HEK293 (cell line): ENCODE data around the gene CRCP.
"Not testable (repeated sequence)": the region's sequence is repeated elsewhere in the genome, so short reads cannot be mapped to it uniquely, and the experiment has no call there.

Experiments
- CTCF ChIA-PET: fragments of 350-600 bp; formaldehyde crosslinking; extraction: SDS; loops from one replicate; lab custom pipeline; 2021; ENCODE audit warnings: antibody characterized with exemption; lab: Yijun Ruan, JAX
- POLR2A ChIA-PET: fragments of 300-600 bp; formaldehyde crosslinking; extraction: SDS; loops from one replicate; lab custom pipeline; 2020; ENCODE audit warnings: antibody characterized with exemption, inconsistent platforms; lab: Yijun Ruan, JAX
- H3K27ac ChIP-seq: fragments of 200-500 bp; sonication (Bioruptor generic); 2 replicates; pipeline ENCODE4 v1.5.1; 2014; ENCODE audit warnings: low read depth, low read length, control low read depth, inconsistent platforms; ENCODE audit errors: extremely low read depth
- H3K36me3 ChIP-seq, 2 experiments: fragments of 200-500 bp in 1 of 2; sonication (Bioruptor generic) in 1 of 2; 1 replicate in 1 of 2; 2 replicates in 1 of 2; pipeline ENCODE4 v1.5.1; 2014 to 2017; ENCODE audit warnings: inconsistent platforms in 2 of 2, low read length in 2 of 2; ENCODE audit not compliant: control insufficient read depth in 2 of 2, insufficient read depth in 1 of 2
- H3K4me1 ChIP-seq: fragments of 200-500 bp; sonication (Bioruptor generic); 2 replicates; pipeline ENCODE4 v1.5.1; 2014; ENCODE audit warnings: mild to moderate bottlenecking, low read length, inconsistent platforms; ENCODE audit not compliant: control insufficient read depth, insufficient read depth
- H3K4me3 ChIP-seq: 2 replicates; pipeline ENCODE4 v1.5.1; 2011; ENCODE audit warnings: low read depth, mild to moderate bottlenecking, control low read depth, low read length, moderate library complexity
- H3K9me3 ChIP-seq: fragments of 200-500 bp; sonication (Bioruptor generic); 2 replicates; pipeline ENCODE4 v1.5.1; 2014; ENCODE audit warnings: low read depth, low read length, inconsistent platforms; ENCODE audit not compliant: control insufficient read depth, insufficient read depth
- BCL11A ChIP-seq: fragments of 450-650 bp; formaldehyde crosslinking; IDR thresholded peaks from 2 replicates; pipeline ENCODE4 v1.5.1; 2016; ENCODE audit warnings: low read depth, missing biosample characterization, missing genetic modification characterization
- CTCF ChIP-seq: fragments of 450-650 bp; formaldehyde crosslinking; IDR thresholded peaks from 2 replicates; pipeline ENCODE4 v1.5.1; 2016; ENCODE audit warnings: missing biosample characterization, missing genetic modification characterization
- EGR2 ChIP-seq: fragments of 450-650 bp; formaldehyde crosslinking; IDR thresholded peaks from 2 replicates; pipeline ENCODE4 v1.5.1; 2016; ENCODE audit warnings: low read depth, missing biosample characterization, missing genetic modification characterization
- HIC1 ChIP-seq: fragments of 450-650 bp; formaldehyde crosslinking; IDR thresholded peaks from 2 replicates; pipeline ENCODE4 v1.5.1; 2016; ENCODE audit warnings: missing biosample characterization, missing genetic modification characterization
- KLF7 ChIP-seq: fragments of 450-650 bp; formaldehyde crosslinking; IDR thresholded peaks from 2 replicates; pipeline ENCODE4 v1.5.1; 2016; ENCODE audit warnings: missing biosample characterization, missing genetic modification characterization, borderline replicate concordance
- KLF9 ChIP-seq: fragments of 450-650 bp; formaldehyde crosslinking; IDR thresholded peaks from 2 replicates; pipeline ENCODE4 v1.5.1; 2016; ENCODE audit warnings: missing biosample characterization, missing genetic modification characterization, low read depth
- PRDM1 ChIP-seq: fragments of 450-650 bp; formaldehyde crosslinking; IDR thresholded peaks from 2 replicates; pipeline ENCODE4; 2016; ENCODE audit warnings: missing biosample characterization, missing genetic modification characterization
- RBAK ChIP-seq: fragments of 450-650 bp; formaldehyde crosslinking; IDR thresholded peaks from 2 replicates; pipeline ENCODE4 v1.5.1; 2016; ENCODE audit warnings: missing biosample characterization, missing genetic modification characterization
- SCRT1 ChIP-seq: fragments of 450-650 bp; formaldehyde crosslinking; IDR thresholded peaks from 2 replicates; pipeline ENCODE4 v1.5.1; 2016; ENCODE audit warnings: missing biosample characterization, missing genetic modification characterization, borderline replicate concordance
- SETDB1 ChIP-seq: IDR thresholded peaks from one replicate; pipeline ENCODE4 v1.6.1; 2017; ENCODE audit warnings: mild to moderate bottlenecking, low read length, moderate library complexity, mixed read lengths; ENCODE audit not compliant: insufficient read length
- ZEB2 ChIP-seq: fragments of 450-650 bp; formaldehyde crosslinking; IDR thresholded peaks from 2 replicates; pipeline ENCODE4 v1.5.1; 2016; ENCODE audit warnings: missing biosample characterization, missing genetic modification characterization
- ZNF112 ChIP-seq: fragments of 450-650 bp; formaldehyde crosslinking; IDR thresholded peaks from 2 replicates; pipeline ENCODE4 v1.5.0; 2017; ENCODE audit warnings: missing biosample characterization, missing genetic modification characterization
- ZNF155 ChIP-seq: fragments of 450-650 bp; formaldehyde crosslinking; IDR thresholded peaks from 2 replicates; pipeline ENCODE4 v1.5.1; 2016; ENCODE audit warnings: missing biosample characterization, missing genetic modification characterization
- ZNF335 ChIP-seq: fragments of 450-650 bp; formaldehyde crosslinking; conservative IDR thresholded peaks from 2 replicates; pipeline ENCODE4 v1.5.1; 2016; ENCODE audit warnings: missing biosample characterization, missing genetic modification characterization
- ZNF391 ChIP-seq: fragments of 450-650 bp; formaldehyde crosslinking; IDR thresholded peaks from 2 replicates; pipeline ENCODE4 v1.5.1; 2016; ENCODE audit warnings: low read depth, missing biosample characterization, missing genetic modification characterization, borderline replicate concordance
- ZNF423 ChIP-seq: fragments of 450-650 bp; formaldehyde crosslinking; IDR thresholded peaks from 2 replicates; pipeline ENCODE4 v1.5.1; 2016; ENCODE audit warnings: missing biosample characterization, missing genetic modification characterization
- ZNF433 ChIP-seq: fragments of 450-650 bp; formaldehyde crosslinking; IDR thresholded peaks from 2 replicates; pipeline ENCODE4 v1.5.1; 2016; ENCODE audit warnings: missing biosample characterization, missing genetic modification characterization, low read depth
- ZNF530 ChIP-seq: fragments of 450-650 bp; formaldehyde crosslinking; IDR thresholded peaks from 2 replicates; pipeline ENCODE4 v1.5.1; 2016; ENCODE audit warnings: low read depth, missing biosample characterization, missing genetic modification characterization
- ZNF658 ChIP-seq: fragments of 450-650 bp; formaldehyde crosslinking; IDR thresholded peaks from 2 replicates; pipeline ENCODE4; 2016; ENCODE audit warnings: missing biosample characterization, missing genetic modification characterization
- ZNF747 ChIP-seq: fragments of 450-650 bp; formaldehyde crosslinking; IDR thresholded peaks from 2 replicates; pipeline ENCODE4 v1.5.1; 2016; ENCODE audit warnings: missing biosample characterization, missing genetic modification characterization
- ZSCAN5A ChIP-seq: fragments of 450-650 bp; formaldehyde crosslinking; IDR thresholded peaks from 2 replicates; pipeline ENCODE4 v1.5.1; 2016; ENCODE audit warnings: missing biosample characterization, missing genetic modification characterization
- TF ChIP-seq, protein P1 (sequence below): fragments of 450-650 bp; formaldehyde crosslinking; IDR thresholded peaks from 2 replicates; pipeline ENCODE4; 2016; ENCODE audit warnings: missing biosample characterization, missing genetic modification characterization
- TF ChIP-seq, protein P2 (sequence below): fragments of 450-650 bp; formaldehyde crosslinking; IDR thresholded peaks from 2 replicates; pipeline ENCODE4 v1.5.1; 2017; ENCODE audit warnings: missing biosample characterization, missing genetic modification characterization

Gene CRCP

DNA sequence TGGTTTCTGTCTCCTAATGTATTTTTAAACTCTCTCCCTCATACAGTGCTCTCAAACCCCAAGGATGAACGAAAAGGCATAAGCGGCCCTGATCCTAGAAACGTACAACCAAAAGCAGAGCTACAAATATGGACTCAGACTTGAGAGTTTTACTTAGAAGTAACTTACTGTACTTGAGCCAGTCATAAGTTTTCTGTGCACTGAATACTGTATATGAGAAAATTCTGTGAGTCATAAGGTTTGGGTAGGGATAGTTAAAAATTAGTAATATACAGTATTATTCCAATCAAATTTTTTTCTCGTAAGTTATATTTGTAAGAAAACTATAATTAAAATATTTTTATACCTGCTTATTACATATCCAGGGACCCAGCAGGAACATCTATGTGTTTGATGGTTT lies 44.9 kb upstream of the CRCP start:
- no peak overlapping the region for H3K4me3 ChIP-seq
- TF ChIP-seq ZNF155 (tag by site-specific recombination) (no peak), ZNF423 (no peak), ZNF391 (tag by site-specific recombination) (no peak), SETDB1 (no peak), ZNF433 (no peak), BCL11A (tag by site-specific recombination) (no peak), CTCF (no peak), ZNF658 (no peak), ZNF530 (tag by site-specific recombination) (no peak), HIC1 (tag by site-specific recombination) (no peak), ZNF112 (no peak), SCRT1 (tag by site-specific recombination) (no peak), ZNF747 (tag by site-specific recombination) (no peak), KLF7 (tag by site-specific recombination) (no peak), ZSCAN5A (tag by site-specific recombination) (no peak), ZEB2 (tag by site-specific recombination) (no peak), PRDM1 (tag by site-specific recombination) (no peak)
- TF ChIP-seq, protein P1, sequence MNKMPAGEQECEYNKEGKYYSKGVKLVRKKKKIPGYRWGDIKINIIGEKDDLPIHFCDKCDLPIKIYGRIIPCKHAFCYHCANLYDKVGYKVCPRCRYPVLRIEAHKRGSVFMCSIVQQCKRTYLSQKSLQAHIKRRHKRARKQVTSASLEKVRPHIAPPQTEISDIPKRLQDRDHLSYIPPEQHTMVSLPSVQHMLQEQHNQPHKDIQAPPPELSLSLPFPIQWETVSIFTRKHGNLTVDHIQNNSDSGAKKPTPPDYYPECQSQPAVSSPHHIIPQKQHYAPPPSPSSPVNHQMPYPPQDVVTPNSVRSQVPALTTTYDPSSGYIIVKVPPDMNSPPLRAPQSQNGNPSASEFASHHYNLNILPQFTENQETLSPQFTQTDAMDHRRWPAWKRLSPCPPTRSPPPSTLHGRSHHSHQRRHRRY (tag by site-specific recombination) = no peak
- TF ChIP-seq, protein P2, sequence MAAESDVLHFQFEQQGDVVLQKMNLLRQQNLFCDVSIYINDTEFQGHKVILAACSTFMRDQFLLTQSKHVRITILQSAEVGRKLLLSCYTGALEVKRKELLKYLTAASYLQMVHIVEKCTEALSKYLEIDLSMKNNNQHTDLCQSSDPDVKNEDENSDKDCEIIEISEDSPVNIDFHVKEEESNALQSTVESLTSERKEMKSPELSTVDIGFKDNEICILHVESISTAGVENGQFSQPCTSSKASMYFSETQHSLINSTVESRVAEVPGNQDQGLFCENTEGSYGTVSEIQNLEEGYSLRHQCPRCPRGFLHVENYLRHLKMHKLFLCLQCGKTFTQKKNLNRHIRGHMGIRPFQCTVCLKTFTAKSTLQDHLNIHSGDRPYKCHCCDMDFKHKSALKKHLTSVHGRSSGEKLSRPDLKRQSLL (tag by site-specific recombination) = no peak
- TF ChIP-seq, all 188 proteins: peak for 0
- Histone ChIP-seq H3K36me3 (no peaks in the 10 kb centered on the region), H3K27ac (no peak overlapping the region), H3K9me3 (no peaks in the 10 kb centered on the region), H3K4me1 (no peaks in the 10 kb centered on the region)
- ChIA-PET CTCF (no interaction called here), POLR2A (no interaction called here)

DNA sequence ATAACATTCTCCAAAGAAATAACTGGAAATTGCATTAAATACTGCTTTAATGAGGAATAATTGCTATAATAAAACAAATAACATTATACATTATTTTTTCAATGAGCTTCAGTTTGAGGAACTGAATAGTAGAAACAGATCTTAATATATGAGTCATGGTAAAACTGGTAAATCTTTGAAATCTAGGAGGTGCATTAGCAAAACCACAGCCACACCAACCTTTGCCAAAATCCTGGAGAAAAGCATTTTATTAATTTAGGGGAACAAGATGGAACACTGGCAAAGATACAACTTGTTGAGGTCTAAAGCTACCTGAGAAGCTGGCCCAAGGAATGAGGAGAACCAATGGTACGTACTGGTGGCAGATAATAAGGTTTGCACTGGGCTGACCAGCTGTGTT lies 44.4 kb upstream of the CRCP start:
- no peaks in the 10 kb centered on the region for H3K4me1 ChIP-seq
- no peak for TF ChIP-seq ZNF155 (tag by site-specific recombination)
- no peak for TF ChIP-seq SCRT1 (tag by site-specific recombination)
- no peak for TF ChIP-seq EGR2 (tag by site-specific recombination)
- TF ChIP-seq KLF9 = no peak
- TF ChIP-seq ZNF335 = no peak
- TF ChIP-seq RBAK (tag by site-specific recombination) = no peak
- CTCF ChIA-PET = interaction anchor here (0.7 kb wide), 1 partner anchor 12 kb away, joined by 3 read pairs; no protein-coding TSS in a partner anchor
- H3K9me3 ChIP-seq = no peaks in the 10 kb centered on the region
- no peaks in the 10 kb centered on the region for H3K36me3 ChIP-seq
- no peak overlapping the region for H3K4me3 ChIP-seq
- H3K27ac ChIP-seq = no peak overlapping the region
- POLR2A ChIA-PET = no interaction called here

- H3K27ac ChIP-seq, H3K36me3 ChIP-seq, POLR2A ChIA-PET, H3K9me3 ChIP-seq, H3K4me1 ChIP-seq, H3K4me3 ChIP-seq: not testable (repeated sequence)
- CTCF ChIA-PET = interaction anchor here (0.7 kb wide), 1 partner anchor 720 kb away, joined by 5 read pairs; no protein-coding TSS in a partner anchor
Observed at GRCh38 chr7:66072208-66072607, 42.4 kb upstream of the CRCP start.
